ENCODE results near the gene GPC2. TPM values are rescaled to one million over a fixed set of nuclear protein-coding genes. Genes with fewer than 3 reads are reported as not detected.
"Not testable (repeated sequence)": the region's sequence is repeated elsewhere in the genome, so short reads cannot be mapped to it uniquely, and the experiment has no call there.

GPC2 gene
- total RNA-seq, 4 donors from 2014 or later = 7.3 to 27.4 (median 11.8) TPM

- intact Hi-C loops (cut with DNase I; ENCODE audit: low total_unique reads) = loop anchor here (10.0 kb wide), 1 partner anchor 72 kb away; no protein-coding TSS in a partner anchor
- DNase-seq (ENCODE audit: low spot score in 2 of 2) = no peak
- TF ChIP-seq POLR2A (IDR thresholded peaks at IDR 0.05) = no peak
- TF ChIP-seq CTCF (IDR thresholded peaks at IDR 0.05) = peak in 1 of 3 donors; percentile 83
- no peak overlapping the region for H3K4me3 ChIP-seq (ENCODE audit: low read depth, poor library complexity, severe bottlenecking)
- WGBS, 2 donors = 23 to 26% methylated on average over 3 of the region's 3 CpGs
Measured at GRCh38 chr7:100132697-100133151, 44.5 kb downstream of the GPC2 start.

- WGBS, 2 donors = 61 to 64% methylated on average over 7 of the region's 7 CpGs
- intact Hi-C loops (cut with DNase I; ENCODE audit: low total_unique reads) = loop anchor here (10.0 kb wide), 1 partner anchor 73 kb away; no protein-coding TSS in a partner anchor
- TF ChIP-seq CTCF (IDR thresholded peaks at IDR 0.05) (no peak), POLR2A (IDR thresholded peaks at IDR 0.05) (no peak)
Measured at GRCh38 chr7:100132126-100132525, 45.1 kb downstream of the GPC2 start.

GRCh38 chr7:100130608-100131453 lies 46.4 kb downstream of the GPC2 start:
- WGBS, 2 donors = 10 to 12% methylated on average over 24 of the region's 24 CpGs
- intact Hi-C loops (cut with DNase I; ENCODE audit: low total_unique reads) = loop anchor here (10.0 kb wide), 1 partner anchor 74 kb away; no protein-coding TSS in a partner anchor
- TF ChIP-seq POLR2A (IDR thresholded peaks at IDR 0.05) (no peak), CTCF (IDR thresholded peaks at IDR 0.05) (peak in 2 of 3 donors; percentile 62 to 94)
- no peak overlapping the region for H3K4me3 ChIP-seq (ENCODE audit: low read depth, poor library complexity, severe bottlenecking)
- peak; percentile 67 to 94 for DNase-seq (ENCODE audit: low spot score in 2 of 2)

More at GRCh38 chr7:100132126-100132525, 45.1 kb downstream of the GPC2 start:
- no peak for DNase-seq (ENCODE audit: low spot score in 2 of 2)
- no peak overlapping the region for H3K4me3 ChIP-seq (ENCODE audit: low read depth, poor library complexity, severe bottlenecking)

- not testable (repeated sequence) for H3K4me3 ChIP-seq (ENCODE audit: low read depth, poor library complexity, severe bottlenecking); DNase-seq (ENCODE audit: low spot score in 2 of 2)
- 87 to 95% methylated on average over 1 of the region's 1 CpG for WGBS, 2 donors
- intact Hi-C loops (cut with DNase I; ENCODE audit: low total_unique reads) = loop anchor here (10.0 kb wide), 1 partner anchor 75 kb away; no protein-coding TSS in a partner anchor
Measured at GRCh38 chr7:100130220-100130607, 47.0 kb downstream of the GPC2 start.

GRCh38 chr7:100128637-100128963 lies 48.6 kb downstream of the GPC2 start:
- no peak overlapping the region for H3K4me3 ChIP-seq (ENCODE audit: low read depth, poor library complexity, severe bottlenecking)
- TF ChIP-seq POLR2A (IDR thresholded peaks at IDR 0.05) (no peak), CTCF (IDR thresholded peaks at IDR 0.05) (no peak)
- no peak for DNase-seq (ENCODE audit: low spot score in 2 of 2)
- WGBS, 2 donors = 54 to 64% methylated on average over 1 of the region's 1 CpG
- intact Hi-C loops (cut with DNase I; ENCODE audit: low total_unique reads) = no loop called here

GRCh38 chr7:100127866-100128636 lies 49.1 kb downstream of the GPC2 start:
- WGBS, 2 donors = 3 to 4% methylated on average over 28 to 36 of the region's 37 CpGs
- no peak for DNase-seq (ENCODE audit: low spot score in 2 of 2)
- peak overlapping the region; percentile 66 for H3K4me3 ChIP-seq (ENCODE audit: low read depth, poor library complexity, severe bottlenecking)
- intact Hi-C loops (cut with DNase I; ENCODE audit: low total_unique reads) = no loop called here
- no peak for TF ChIP-seq POLR2A (IDR thresholded peaks at IDR 0.05)
- no peak for TF ChIP-seq CTCF (IDR thresholded peaks at IDR 0.05)

Data from lower leg skin (tissue), 4 donors.